Ecto neural progenitor cell (in vitro differentiated cells): ENCODE data around the gene C6orf120.

ENCODE experiments used
- DNase-seq: peaks from one replicate; pipeline ENCODE4 v3.0.0-alpha.2; 2018; ENCODE audit warnings: low spot score

C6orf120 gene

DNA sequence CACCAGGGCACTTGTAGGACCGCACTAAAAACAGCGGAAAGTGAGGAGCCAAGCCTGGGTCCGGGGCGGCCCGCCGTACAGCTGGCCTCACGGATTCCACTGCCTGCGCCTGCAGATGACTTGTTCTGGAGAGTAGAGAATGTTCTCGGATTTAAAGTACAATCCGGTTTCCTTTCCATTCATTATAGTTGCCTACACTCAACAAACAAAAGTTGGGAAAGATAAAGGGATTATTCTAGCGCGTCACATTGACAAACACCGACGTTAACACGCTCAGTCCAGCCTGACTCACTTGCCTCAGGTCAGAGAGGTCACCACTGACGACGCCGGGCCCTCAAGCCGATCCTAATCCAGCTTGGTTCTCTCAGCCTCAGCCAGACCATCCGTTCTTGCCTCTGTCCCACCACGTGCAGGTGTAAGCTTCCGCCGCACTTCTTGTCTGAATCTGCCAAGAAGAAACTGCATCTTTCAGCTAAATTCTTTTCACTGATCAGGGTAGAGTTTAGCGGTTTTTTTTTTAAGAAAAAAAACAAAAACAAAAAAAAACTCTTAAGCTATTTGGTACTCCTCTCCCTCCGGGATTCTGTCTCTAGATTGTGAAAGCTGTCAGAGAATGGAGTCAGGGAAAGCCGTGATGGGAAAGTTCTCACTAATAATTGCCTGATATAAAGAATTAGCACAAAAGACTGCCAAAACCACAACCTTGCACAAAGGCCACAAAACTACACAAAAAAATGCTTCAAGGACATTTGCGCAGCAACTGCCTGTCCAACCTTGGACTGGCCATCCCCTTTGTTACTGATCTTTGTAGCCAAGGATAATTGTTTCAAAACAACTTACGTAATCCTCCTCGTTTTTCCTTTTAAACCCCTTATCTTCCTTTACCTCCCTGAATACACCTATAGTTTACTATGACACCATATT is 23.5 kb downstream of the C6orf120 start:
- peak; percentile 83 for DNase-seq

DNA sequence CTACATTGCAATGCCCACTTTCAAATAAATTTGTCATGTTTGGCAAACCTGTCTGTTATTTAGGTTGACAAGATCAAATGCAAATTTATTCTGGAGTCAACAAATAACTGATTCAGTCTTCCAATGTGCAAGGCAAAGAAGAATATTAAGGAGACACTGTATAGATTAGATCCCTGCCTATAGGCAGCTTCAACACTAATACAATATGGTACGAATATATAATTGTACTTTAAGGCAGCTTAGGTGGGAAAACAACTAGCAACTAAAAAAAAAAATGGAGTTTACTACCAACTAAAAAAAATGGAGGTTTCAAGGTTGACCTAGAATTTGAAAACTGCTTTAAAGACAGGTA is 24.1 kb downstream of the C6orf120 start:
- no peak for DNase-seq

- DNase-seq = no peak
These were observed 25.0 kb downstream of the C6orf120 start for GRCh38 chr6:169726963-169727362.

- DNase-seq = no peak
These were observed 28.0 kb downstream of the C6orf120 start for GRCh38 chr6:169729961-169730360.

- DNase-seq = no peak
These were observed 36.5 kb downstream of the C6orf120 start for GRCh38 chr6:169738204-169738975.

DNA sequence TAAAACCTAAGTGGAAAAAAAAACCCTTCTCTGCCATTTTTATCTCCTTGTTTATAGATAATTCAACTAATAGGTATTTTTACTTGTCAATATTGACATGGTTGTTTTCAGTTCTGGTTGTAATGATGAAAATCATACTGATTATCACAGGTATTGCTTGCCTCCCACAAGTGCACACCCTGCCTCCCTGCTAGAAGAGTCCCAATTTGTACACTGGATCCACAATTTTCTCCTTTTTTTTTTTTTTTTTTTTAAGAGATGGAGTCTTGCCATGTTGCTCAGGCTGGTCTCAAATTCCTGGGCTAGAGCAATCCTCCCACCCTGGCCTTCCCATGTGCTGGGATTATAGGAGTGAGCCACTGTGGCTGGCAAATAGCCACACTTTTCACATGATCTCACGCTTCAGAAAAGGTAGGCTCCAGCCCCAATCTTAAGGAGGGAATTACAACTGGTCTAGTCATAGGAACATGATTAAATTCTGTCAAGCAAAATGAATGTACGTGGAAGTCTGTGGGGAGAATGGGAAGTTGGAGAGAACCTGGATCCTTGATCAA is 37.1 kb downstream of the C6orf120 start:
- no peak for DNase-seq

DNA sequence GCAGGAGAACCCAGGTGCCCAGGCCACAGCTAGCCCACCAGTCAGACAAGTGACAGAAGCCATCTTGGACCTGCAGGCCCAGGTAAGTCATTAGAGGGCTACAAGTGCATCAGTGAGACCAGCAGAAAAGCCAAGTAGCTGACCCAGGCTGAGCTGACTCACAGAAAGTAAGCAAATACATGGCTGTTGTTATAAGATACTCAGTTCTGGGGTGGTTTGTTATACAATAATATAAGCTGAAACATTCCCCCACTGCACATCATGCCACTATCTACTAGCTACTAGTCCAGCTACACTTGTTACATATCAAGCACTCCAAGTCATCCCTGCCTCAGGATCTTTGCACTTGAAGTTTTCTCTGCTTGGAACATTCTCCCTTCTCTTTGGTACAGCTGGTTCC is 39.4 kb downstream of the C6orf120 start:
- DNase-seq = no peak

- no peak for DNase-seq
These were observed 43.5 kb downstream of the C6orf120 start for GRCh38 chr6:169745405-169745804.

DNA sequence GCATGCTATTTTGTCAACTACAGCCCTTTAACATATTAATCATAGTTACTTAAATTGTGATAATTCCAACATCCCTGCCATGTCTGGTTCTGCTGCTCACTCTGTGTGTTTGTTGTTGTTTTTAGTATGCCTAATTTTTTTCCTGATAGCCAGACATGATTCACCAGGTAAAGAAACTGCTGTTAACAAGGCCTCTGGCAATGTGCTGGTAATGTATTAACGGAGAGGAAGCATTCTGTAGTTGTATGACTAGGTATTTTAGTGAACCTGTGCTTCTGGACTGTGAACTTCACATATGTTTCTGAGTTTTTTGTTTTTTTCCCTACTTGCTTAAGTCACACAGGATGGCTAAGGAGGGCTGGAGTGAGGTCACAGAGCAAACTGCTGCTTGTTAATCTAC is 44.6 kb downstream of the C6orf120 start:
- no peak for DNase-seq

- DNase-seq = peak; percentile 97
These were observed 49.5 kb downstream of the C6orf120 start, which contains the start of the genes DYNLT2 and ERMARD for GRCh38 chr6:169751242-169752073. DYNLT2 (minus strand) TSS chr6:169751572; CDS start chr6:169751458, 114 bp downstream. ERMARD (plus strand) TSS chr6:169751622; CDS start chr6:169751658, 36 bp downstream.

DNA sequence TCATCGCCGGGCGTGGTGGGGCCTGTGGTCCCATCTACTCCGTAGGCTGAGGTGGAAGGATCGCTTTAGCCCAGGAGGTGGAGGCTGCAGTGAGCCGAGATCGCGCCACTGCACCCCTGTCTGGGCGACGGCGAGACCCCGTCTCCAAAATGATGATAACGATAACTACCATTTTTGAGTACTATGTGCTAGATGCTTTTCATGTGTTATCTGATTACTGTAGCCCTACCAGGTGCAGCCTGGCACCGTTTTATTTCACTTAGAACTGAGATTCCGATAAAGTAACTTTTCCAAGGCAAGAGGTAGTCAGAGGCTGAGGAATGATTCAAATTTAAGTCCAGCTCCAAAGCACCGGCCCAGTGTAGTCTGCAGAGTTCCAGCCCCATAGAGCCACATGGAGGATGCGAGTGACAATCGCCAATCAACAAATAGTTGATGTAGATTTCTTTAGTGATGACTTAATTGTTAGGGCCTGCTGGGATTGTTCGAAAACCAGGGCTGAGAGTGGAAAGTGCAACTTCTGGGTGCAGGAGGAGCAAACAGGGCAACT is 50.2 kb downstream of the C6orf120 start:
- no peak for DNase-seq
